Measurements from ENCODE around the gene CMIP. TPM values are rescaled to one million over a fixed set of nuclear protein-coding genes. Genes with fewer than 3 reads are reported as not detected.

Gene CMIP
- total RNA-seq, 1 donor from 2014 or later, result 163 TPM

- Mint-ChIP-seq H3K27ac (ENCODE audit: unreplicated experiment) (no peak overlapping the region), H3K27me3 (ENCODE audit: unreplicated experiment) (peaks cover under 1% of the 10 kb centered on the region)
These were observed 310.2 kb downstream of the CMIP start for GRCh38 chr16:81754858-81755257.

GRCh38 chr16:81755915-81756614 is 311.5 kb downstream of the CMIP start:
- no peaks in the 10 kb centered on the region for H3K4me1 Mint-ChIP-seq (ENCODE audit: low read depth, unreplicated experiment)
- peaks cover 2% of the 10 kb centered on the region for H3K27me3 Mint-ChIP-seq (ENCODE audit: unreplicated experiment)
- H3K4me3 Mint-ChIP-seq (ENCODE audit: unreplicated experiment), result no peak overlapping the region
- no peak for TF ChIP-seq CTCF (IDR thresholded peaks at IDR 0.05; ENCODE audit: partially characterized antibody, unreplicated experiment)
- DNase-seq, result no peak
- no peaks in the 10 kb centered on the region for H3K9me3 Mint-ChIP-seq (ENCODE audit: unreplicated experiment)
- H3K27ac Mint-ChIP-seq (ENCODE audit: unreplicated experiment), result no peak overlapping the region
- no peaks in the 10 kb centered on the region for H3K36me3 Mint-ChIP-seq (ENCODE audit: unreplicated experiment)

More at GRCh38 chr16:81754858-81755257, 310.2 kb downstream of the CMIP start:
- H3K36me3 Mint-ChIP-seq (ENCODE audit: unreplicated experiment), result no peaks in the 10 kb centered on the region
- no peak overlapping the region for H3K4me3 Mint-ChIP-seq (ENCODE audit: unreplicated experiment)
- H3K9me3 Mint-ChIP-seq (ENCODE audit: unreplicated experiment), result no peaks in the 10 kb centered on the region
- no peak for DNase-seq
- no peak for TF ChIP-seq CTCF (IDR thresholded peaks at IDR 0.05; ENCODE audit: partially characterized antibody, unreplicated experiment)
- H3K4me1 Mint-ChIP-seq (ENCODE audit: low read depth, unreplicated experiment), result no peaks in the 10 kb centered on the region

GRCh38 chr16:81756615-81757356 is 312.2 kb downstream of the CMIP start:
- Mint-ChIP-seq H3K4me1 (ENCODE audit: low read depth, unreplicated experiment) (no peaks in the 10 kb centered on the region), H3K27me3 (ENCODE audit: unreplicated experiment) (peaks cover 2% of the 10 kb centered on the region), H3K9me3 (ENCODE audit: unreplicated experiment) (no peaks in the 10 kb centered on the region), H3K27ac (ENCODE audit: unreplicated experiment) (no peak overlapping the region), H3K4me3 (ENCODE audit: unreplicated experiment) (no peak overlapping the region), H3K36me3 (ENCODE audit: unreplicated experiment) (no peaks in the 10 kb centered on the region)
- no peak for DNase-seq
- TF ChIP-seq CTCF (IDR thresholded peaks at IDR 0.05; ENCODE audit: partially characterized antibody, unreplicated experiment), result no peak

- no peak for TF ChIP-seq CTCF (IDR thresholded peaks at IDR 0.05; ENCODE audit: partially characterized antibody, unreplicated experiment)
- no peak for DNase-seq
- Mint-ChIP-seq H3K27me3 (ENCODE audit: unreplicated experiment) (peaks cover 2% of the 10 kb centered on the region), H3K4me1 (ENCODE audit: low read depth, unreplicated experiment) (no peaks in the 10 kb centered on the region), H3K9me3 (ENCODE audit: unreplicated experiment) (peaks cover 2% of the 10 kb centered on the region), H3K36me3 (ENCODE audit: unreplicated experiment) (no peaks in the 10 kb centered on the region), H3K27ac (ENCODE audit: unreplicated experiment) (no peak overlapping the region), H3K4me3 (ENCODE audit: unreplicated experiment) (no peak overlapping the region)
These were observed 313.8 kb downstream of the CMIP start for GRCh38 chr16:81758376-81758775.

Small RNA genes lying within 50 kb of the gene (microRNA-seq; reads per million reads assigned to microRNA genes)
- gene MIR6504 (ENCODE audit: unreplicated experiment) (not detected), gene MIR7854 (ENCODE audit: unreplicated experiment) (4.3 reads per million, percentile 29 among the genes with 10 or more reads in this experiment)

Other genes starting within 250 kb of the CMIP start
- not detected for gene BCO1, start 206.1 kb upstream of the CMIP start, total RNA-seq (ENCODE audit: unreplicated experiment)
- 14.4 TPM for gene GAN, start 129.8 kb upstream of the CMIP start, total RNA-seq (ENCODE audit: unreplicated experiment)

Data from glutamatergic neuron (in vitro differentiated cells).